Stimulated activated CD8-positive, alpha-beta memory T cell treated with anti-CD3 and anti-CD28 coated beads, Interleukin-15, amount 100 ng/mL, for 24 hours (primary cell): ENCODE measurements around the gene GMFB.
"Not testable (repeated sequence)": the region's sequence is repeated elsewhere in the genome, so short reads cannot be mapped to it uniquely, and the experiment has no call there.

Experiments used
- DNase-seq: peaks from one replicate; pipeline ENCODE4 v3.0.0-alpha.2; 2020; ENCODE audit warnings: low read depth

The GMFB gene

DNA sequence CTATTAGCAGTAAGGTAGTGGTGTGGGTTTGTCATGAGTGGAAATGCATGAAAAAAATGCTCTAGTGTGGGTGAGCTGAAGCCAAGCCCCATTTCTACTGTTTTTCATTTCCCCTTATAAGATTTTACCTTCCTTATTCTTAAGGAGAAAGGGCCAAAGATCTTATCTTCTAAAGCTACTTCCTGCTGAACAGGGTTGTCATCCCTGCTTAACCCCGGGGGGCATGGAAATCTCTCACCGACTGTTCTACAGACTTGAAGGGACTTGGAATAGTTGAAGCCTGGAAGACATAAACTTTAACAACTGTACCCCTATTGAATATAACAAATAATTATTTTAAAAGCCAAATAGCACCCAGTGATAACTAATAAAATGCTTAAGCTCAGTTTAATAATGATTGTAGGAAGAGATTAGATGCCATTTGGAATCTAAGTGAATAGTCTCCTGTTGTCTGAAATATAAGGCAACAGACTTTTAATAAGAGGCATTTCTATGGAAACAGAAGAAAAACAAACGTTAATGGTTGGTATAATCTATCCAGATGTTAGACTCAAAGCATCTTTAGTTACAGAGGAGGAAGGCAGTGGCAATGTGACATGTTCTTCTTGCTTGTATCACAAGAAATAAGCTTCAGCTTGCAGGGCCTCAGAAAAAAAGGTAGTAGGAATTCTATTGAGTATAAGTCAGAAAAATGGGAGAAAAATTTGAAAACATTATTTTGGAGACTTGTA, 1.8 kb upstream of the GMFB start:
- no peak for DNase-seq

DNA sequence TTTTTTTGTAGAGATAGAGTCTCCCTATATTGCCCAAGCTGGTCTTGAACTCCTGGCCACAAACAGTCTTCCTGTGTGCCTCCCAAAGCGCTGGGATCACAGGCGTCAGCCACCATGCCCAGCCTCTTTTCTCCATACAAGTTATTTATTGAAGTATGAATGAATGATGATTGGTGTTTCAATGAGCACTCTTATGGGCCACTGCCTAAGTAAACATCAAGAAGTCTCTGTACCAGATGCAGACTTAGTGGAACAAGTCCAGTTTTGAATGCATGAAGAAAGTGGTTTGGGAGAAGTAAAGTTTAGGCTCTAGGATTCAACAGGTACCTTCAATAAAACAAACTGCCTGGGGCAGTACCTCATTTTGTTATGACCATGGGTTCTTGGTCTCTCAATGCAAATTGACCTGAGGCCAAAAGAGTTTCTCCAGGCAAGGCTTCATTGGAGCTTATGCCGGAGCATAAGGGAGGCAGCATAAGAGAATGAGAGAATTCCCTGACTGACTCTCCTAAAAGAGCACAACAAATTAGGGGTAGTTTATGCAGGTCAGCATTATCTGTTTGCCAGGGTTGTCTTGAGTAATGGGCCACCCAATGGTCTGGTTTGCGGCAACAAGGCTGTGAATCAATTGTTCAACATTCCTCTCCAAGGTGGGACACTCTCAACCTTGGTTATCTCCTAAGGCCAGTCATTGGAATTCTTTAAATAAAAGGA, 1.1 kb upstream of the GMFB start:
- DNase-seq = no peak

DNA sequence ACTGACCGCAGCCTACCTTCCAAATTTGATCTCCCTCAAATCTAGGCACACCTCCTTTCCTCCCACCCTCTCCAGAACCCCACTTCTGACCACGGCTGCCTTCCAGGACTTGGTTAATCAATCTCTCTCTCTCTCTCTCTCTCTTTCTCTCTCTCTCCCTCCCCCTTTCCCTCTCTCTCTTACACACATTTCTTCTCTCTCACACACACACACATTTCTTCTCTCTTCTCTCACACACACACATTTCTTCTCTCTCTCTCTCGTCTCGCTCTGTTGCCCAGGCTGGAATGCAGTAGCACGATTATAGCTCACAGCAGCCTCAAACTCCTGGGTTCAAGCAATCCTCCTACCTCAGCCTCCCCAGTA, 521 bp upstream of the GMFB start:
- DNase-seq = no peak

DNA sequence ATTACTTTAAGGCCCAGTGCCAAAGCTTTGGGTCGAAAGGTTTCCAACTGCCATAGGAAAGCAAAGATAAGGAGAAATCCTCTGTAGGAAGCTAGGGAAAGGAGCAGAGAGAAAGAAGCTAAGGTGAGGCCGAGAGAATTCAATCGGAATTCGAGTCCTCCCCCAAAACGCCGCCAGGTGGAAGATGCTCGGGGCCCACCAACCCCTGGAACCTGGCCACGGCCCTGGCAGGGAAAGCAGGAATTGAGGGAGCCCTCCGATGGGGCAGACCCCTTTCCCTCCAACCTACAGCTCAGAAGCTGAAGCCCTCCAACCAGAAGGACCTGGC, 498 bp downstream of the GMFB start:
- DNase-seq = no peak

DNA sequence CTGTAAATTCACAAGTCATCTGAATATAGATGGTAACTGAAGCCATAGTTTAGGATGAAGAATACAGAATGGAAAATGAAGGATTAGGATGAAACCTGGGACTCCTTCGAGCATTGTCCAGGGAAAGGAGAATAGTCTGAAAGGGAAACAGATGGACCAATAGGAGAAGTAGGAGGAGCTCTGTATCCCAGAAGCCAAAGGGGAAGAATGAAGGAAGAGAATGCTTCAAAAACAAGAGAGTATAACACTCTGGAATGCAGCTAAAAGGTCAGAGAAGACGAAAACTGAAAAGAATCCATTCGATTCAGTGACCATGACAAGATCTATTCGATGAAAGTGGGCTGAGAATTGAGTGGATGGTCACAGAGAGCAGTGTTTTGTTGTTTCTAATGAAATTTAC, 1.0 kb downstream of the GMFB start:
- no peak for DNase-seq

DNA sequence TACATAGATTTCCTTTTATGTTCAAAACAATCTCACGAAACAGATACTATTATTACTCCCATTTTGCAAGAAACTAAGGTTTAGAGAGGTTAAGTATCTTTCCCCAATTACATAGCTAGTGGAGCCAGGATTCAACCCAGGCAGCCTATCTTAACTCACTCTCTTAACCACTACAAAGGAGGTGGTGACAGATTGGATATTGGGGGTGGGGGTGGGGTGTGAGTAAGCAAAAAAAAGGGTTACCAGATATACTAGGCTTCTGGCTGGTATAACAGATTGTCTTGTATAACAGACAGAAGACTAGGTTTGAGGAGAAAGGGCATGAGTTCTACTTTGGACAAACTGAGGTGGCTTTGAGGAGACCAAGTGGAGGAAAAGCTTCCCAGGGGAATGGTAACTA, 2.1 kb downstream of the GMFB start:
- no peak for DNase-seq

DNA sequence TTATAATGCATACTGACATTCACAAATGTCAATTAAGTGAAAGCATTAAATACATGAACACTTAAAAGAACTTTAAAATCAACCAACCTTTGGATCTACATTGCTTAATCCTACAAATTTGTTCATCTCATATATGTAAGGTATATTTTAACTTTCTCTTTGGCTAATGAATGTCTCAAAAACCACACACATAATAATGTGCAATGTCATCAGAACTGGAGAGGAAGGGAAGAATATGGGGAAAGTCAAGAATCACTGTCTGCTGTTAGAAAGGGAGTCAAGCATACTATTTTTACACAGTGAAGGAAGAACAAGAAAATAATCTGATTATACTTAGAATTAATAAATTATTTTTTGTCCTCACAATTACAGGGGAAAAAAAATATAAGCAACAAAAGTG, 4.9 kb downstream of the GMFB start:
- no peak for DNase-seq

DNA sequence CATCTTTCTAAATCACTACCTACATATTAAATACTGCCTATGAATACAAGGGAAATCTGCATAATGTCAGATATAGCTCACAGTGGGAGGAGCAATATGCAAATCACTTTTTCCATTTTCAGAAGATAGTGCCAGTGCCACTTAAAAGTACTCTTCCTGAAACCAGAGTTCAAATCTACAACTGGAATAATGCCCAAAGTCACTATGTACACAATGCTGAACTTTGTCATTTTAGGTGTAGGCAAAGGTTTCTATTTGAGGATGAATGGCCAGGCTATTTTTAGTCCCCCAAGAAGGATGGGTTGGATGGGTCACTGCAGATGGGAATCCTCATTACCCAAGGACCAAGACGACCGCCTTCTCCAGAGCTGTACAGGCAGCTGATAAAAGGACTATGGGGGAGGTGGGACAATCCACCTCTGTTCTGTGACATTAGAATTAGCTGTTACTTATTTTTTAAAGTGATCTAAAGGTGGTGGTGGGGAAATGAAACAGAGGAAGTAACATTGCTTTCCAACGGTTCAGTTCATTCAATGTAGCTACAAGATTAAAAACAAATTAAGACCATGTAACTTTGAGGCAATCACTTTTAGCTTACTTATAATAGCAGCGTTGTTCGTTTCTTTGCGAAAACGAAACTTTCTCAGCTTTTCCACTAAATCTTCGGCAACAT, 5.6 kb downstream of the GMFB start:
- DNase-seq = no peak

DNA sequence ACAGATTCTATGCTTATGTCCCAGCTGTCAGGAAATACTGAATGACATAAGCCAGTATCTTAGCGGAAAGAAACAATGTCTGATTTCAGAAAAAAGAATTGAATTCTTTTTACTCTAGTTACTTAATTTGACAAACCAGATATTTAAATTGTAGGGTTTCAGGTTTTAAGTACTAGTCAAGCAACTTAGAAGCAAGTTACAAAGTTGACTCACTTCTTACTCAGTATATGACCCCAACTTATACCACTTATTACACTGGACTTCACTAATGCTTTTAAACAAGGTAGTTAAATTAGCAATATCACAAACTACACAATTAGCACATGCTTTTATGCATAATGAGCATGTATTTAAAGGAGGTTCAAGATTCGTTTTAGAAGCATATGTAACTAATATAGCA, 7.1 kb downstream of the GMFB start:
- no peak for DNase-seq

DNA sequence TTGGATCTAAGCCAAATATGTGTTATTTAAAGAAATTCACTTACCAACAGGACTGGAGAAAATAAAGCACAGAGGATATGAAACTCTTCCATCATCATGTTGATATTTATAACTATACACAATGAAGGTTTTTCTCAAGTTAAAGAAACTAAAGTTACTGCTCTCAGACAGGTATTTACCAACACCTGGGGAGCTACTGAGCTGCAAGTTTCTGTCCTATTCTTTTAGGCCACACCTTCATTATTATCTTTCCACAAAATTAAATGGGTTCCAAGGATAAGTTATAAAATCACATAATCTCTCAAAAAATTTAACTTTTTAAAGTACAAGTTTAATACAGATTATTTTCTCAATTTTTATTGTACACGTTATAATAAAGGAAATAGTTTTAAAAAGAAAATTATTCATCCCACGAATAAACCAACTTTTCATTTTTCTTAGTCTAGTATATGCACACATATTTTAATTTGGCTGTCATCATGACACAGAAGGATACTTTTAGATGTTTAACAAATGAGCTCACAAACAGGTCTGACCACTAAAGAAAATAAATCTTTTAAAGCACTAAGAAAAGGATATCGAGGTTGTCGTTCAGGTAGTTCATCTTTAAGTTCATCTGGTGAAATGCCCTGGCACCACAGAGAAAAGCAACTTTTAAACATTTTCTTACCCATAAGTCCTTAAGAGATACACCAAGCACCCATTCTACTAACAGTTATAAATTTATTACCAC, 7.8 kb downstream of the GMFB start:
- no peak for DNase-seq

DNA sequence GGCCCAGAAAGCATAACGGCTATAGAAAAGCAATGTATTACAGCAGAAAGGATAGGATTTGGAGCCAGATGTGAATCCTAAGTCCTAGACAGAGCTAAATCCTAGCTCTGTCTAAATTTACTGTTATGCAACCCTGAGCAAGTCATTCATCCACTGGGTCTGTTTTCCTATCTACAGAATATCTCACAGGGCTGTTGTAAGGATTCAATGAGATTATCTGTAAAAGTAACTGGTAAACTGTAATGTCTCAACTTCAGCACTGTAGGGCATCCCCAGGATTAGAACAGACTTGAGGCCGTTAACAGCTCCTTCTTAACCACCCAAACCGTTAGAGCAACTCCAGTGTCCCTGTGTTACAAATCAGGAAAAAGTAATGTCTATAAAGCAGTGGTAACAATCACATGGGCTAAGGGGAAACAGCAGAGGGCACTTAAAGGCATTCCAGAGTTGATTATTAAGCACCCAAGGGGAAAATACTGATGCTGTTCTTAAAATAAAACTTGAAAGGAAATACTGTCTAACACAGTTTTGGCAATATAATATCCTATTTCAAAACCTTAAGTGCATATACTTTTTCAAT, 10.1 kb downstream of the GMFB start:
- DNase-seq = no peak

DNA sequence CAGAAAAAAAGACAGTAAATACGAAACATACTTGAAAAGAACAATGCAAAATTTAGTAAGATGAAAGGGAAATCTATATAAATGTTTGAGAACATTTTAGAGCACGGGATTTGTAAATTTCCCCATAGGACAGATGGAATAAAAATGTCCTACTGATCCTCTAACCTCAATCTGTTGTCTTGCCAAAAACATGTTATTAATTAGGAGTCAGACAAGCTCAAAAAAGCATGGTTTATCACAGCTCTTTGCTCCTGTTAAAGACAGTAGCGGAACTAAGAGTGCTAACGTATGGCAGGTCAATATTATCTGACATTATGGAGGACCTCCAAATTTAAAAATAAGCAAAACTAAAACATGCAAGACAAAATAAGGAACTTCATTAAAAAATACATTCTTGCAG, 12.9 kb downstream of the GMFB start:
- DNase-seq = no peak

DNA sequence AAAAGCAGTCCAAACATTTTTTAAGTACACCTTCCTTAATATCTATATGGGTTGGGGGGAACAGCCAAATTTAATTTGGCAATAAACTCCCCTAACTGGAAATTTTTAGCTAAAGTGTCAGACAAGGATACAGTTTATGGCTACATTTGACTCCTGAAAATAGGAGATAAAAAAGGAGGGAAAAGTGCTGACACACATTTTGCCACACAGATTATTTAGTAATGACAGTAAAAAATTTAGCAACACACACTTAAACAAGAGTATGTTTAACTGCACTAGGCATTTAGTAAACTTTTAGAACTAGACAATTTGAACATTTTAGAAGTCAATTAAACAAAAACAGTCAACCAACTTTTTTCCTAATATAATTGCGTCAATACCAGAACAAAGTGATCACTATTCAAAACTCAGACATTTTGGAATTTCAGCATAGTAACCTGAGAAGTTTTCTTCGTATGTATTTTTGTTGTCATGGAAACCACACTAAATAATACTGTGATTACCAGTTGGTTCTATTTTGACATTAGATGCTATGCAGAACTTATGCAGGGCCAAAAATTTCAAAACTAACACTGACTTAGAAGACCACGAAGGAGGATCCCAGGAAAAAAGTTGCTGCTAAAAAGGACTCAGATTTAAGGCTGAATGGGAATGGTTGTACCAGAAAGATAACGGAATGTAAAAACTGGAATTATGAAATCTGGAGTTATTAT, 13.4 kb downstream of the GMFB start:
- no peak for DNase-seq

DNA sequence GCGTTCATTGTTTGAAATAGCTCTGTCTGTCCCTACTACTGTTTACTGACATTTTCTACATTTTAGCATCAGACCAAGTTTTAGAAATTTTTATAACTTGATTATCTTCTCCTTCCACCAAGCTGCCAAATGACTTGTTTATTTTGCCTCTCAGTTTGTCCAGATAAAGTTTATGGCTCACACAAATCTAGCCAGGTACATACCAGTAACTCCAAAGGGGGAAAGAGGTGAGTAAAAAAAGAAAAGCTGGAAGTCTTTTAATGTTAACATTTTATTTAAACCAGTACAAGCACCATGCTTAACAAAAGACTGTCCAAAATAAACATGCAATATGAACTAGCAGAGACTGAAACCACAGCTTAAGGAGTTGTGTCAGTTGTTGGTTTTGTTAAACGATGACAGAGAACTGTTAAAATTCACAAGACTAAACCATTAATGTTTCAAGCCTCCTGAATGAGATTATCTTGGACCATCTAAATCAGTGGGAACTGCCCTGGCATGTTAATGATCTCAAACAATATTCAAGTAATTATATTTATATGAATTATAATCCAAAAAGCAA, 14.5 kb downstream of the GMFB start:
- DNase-seq = no peak

DNA sequence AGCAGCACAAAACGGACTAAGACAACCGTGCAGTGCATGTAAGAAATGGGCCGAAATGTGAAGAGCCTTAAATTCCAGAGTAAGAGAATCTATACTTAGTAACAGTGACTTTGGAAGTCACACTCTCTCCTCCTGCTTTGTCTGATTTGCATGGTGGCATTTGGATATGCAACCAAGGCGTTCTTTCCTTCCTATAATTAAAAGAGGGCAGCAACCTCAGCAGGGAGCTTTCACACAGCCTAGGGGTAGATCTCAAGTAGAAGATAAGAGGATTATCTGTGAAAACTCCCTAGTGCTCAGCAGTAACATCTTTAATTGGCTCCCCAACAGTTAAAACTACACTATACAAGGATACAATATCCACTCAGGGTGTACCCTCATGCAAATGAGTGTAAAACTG, 16.5 kb downstream of the GMFB start:
- no peak for DNase-seq

DNA sequence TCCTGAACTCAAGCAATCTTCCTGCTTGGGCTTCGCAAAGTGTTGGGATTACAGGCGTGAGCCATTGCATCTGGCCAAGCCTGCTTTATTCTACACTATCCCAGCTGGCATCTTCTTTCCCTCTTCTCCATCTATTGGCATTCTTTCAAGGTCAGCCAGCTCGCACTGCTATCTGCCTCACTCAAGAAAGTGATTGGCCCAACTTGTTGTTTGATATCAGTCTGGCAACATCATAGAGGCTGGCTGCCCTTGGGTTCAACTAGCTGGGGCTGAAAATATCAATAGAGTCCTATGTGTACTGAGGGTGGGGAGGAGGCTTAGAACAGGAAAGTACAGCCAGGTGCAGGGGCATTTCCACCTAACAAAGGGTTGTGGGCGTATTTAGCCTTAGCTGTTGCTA, 17.1 kb downstream of the GMFB start:
- no peak for DNase-seq

DNA sequence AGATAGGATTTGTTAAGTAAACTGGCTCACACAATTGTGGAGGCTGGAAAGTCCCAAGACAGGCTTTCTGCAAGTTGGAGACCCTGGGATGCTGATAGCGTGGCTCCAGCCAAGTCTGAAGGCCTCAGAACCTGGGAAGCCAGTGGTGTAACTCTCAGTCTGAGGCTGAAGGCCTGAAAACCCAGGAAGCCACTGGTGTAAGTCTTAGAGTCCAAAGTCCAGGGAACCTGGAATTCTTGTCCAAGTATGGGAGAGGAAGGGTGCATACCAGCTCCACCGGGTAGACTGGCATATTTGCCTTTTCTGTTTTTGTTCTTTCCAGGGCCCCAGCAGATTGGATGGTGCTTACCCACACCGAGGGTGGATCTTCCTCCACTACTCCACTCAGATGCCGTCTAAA, 18.1 kb downstream of the GMFB start:
- DNase-seq = no peak

DNA sequence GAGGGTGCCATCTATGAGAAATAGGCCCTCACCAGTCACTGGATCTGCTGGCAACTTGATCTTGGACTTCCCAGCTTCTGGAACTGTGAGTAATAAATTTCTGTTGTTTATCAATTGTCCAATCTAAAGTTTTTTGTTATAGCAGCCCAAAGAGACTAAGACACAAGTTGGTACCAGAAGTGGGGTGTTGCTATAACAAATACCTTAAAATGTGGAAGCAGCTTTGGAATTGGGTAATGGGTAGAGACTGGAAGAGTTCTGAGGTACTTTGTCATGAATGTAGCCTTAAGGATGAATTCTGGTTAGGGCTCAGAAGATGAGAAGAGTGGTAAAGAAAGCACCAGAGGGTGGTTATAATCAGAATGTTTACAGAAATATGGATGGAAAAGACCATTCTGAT, 21.5 kb downstream of the GMFB start:
- no peak for DNase-seq

DNA sequence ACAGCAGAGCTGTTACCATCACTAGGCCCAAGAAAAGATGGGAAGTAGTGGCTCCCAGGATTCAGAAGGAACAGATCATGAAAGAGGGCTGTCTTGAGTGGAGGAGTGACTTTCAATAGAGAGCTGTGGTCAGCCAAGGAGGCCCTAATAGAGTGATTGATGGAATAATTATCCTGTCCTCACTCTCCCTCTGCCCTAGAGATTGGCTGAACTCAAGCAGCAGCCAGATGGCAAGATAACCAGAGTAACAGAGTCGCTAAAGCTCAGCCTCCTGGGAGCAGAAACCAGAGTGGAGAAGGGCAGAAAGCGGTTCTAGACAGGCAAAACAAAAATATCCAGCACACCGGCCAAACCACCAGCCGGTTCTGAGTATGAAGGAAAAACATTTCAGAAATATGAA, 23.1 kb downstream of the GMFB start:
- no peak for DNase-seq

DNA sequence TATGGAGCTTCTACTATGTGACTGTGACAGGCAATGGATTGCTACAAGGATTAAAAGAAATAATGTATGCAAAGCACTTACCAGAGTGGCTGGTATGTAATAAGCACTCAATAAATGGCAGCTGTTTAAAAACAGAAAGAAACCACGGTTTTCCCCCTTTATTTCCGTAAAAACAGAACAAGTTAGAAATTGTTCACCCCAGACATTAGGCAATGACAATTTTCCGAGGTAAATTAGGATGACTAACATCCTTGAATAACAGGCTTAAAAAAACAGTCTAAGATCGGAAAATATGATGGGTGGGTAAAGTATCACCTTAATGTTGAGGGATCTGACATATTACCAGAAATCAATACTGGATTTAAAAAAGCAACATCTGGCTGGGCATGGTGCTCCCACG, 26.7 kb downstream of the GMFB start:
- DNase-seq = no peak

DNA sequence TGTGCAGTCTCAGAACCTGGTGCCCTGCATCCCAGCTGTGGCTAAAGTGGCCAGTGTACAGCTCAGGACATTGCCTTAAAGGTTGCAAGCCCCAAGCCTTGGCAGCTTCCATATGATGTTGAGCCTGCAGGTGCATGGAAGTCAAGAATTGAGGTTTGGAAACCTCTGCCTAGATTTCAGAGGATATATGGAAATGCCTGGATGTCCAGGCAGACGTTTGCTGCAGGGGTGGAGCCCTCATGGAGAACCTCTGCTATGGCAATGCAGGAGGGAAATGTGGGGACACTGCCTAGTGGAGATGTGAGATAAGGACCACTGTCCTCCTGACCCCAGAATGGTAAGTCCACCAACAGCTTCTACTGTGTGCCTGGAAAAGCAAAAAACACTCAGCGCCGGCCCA, 29.7 kb downstream of the GMFB start:
- DNase-seq = no peak

DNA sequence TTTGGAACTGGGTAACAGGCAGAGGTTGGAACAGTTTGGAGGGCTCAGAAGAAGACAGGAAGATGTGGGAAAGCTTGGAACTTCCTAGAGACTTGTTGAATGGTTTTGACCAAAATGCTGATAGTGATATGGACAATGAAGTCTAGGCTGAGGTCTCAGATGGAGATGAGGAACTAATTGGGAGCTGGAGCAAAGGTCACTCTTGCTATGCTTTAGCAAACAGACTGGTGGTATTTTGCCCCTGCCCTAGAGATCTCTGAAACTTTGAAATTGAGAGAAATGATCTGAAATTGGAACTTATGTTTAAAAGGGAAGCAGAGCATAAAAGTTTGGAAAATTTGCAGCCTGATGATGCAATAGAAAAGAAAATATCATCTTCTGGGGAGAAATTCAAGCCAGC, 30.2 kb downstream of the GMFB start:
- DNase-seq = not testable (repeated sequence)
